GM10266 (cell line): Measurements from ENCODE around the gene RAB31.

Experiments used
- DNase-seq: peaks from one replicate; pipeline ENCODE4 v3.0.0; 2012; ENCODE audit errors: extremely low spot score
- CTCF ChIP-seq: IDR thresholded peaks from 2 replicates; pipeline ENCODE4 v1.5.1; 2012; ENCODE audit warnings: mild to moderate bottlenecking, low read depth; ENCODE audit not compliant: control insufficient read depth, insufficient read depth; ENCODE audit errors: missing control alignments

Gene RAB31

GRCh38 chr18:9869715-9870430, 161.8 kb downstream of the RAB31 start:
- TF ChIP-seq CTCF = no peak
- DNase-seq = peak; percentile 18

- no peak for TF ChIP-seq CTCF
- no peak for DNase-seq
Measured at GRCh38 chr18:9870431-9871008, 162.4 kb downstream of the RAB31 start.

DNA sequence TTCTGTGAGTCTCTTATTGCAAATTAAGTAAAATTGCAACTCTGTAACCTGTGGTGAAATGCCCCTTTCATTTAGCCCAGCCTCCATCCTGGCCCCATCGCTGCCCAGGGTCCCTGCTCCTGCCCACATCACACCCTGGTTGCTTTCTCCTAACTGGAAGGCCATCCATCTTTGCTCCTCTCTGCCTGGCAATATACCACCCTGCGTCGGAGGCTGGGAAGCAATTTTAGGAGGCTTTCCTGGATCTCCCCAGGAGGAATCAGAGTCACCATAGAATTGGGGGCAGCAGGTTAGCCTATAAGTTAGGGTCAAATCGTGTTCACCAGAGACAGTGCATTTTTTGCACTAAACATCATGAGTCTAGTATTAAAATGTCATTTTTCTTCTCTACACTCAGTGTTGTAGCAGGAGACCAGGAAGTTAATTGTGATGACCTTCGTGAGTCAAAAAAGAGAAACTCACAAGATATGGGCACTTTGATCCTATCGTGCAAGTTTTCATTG, 163.2 kb downstream of the RAB31 start:
- no peak for TF ChIP-seq CTCF
- DNase-seq = no peak

DNA sequence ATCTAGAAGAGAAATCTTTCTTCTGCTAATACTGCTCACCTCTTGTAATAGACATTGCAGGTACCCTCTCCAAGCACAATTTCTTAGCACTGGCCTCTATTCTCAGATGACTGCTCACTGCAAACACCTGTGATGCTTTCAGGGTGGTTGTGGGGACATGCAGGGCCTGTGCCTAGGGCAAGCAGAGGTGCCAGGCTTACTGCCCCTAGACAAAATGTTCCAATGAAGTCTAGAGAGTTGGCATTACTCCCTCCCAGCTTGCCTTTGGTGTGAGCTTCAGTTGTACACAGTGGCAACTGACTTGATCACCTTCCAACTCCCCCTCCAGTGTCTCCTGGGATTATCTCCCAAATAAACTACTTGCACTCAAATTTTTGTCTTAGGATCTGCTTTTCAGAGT, 164.7 kb downstream of the RAB31 start:
- no peak for TF ChIP-seq CTCF
- no peak for DNase-seq

DNA sequence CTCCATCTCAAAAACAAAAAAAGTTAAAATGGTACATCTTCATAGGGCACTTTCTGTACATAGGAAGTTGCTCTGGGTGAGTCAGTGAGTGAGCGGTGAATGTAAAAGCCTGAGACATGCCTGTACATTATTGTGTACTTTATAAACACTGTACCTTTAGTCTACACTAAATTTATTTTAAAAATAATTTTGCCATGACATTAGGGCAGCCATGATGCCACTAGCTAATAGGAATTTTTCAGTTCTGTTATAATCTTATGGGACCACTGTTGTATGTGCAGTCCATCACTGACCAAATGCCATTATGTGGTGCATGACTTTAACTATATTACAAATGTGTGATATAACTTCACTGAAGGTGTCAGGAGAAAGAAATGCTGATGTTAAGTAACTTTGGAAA, 166.6 kb downstream of the RAB31 start:
- no peak for DNase-seq
- no peak for TF ChIP-seq CTCF

- no peak for DNase-seq
- no peak for TF ChIP-seq CTCF
Measured at GRCh38 chr18:9876212-9876866, 168.2 kb downstream of the RAB31 start.
